ENCODE data around the gene WDR12. TPM values are rescaled to one million over a fixed set of nuclear protein-coding genes. Genes with fewer than 3 reads are reported as not detected.

WDR12 gene
- total RNA-seq, 1 experiment from 2014 or later = 140 TPM

GRCh38 chr2:202844656-202845055, 66.8 kb downstream of the WDR12 start:
- Histone ChIP-seq H3K27ac (ENCODE audit: low read depth, low read length) (no peak overlapping the region), H3K4me2 (ENCODE audit: low read length) (no peak overlapping the region), H3K4me3 (replicated peaks in 1 of 2; ENCODE audit: low read depth in 1 of 2, low read length in 2 of 2) (no peak overlapping the region), H3K27me3 (ENCODE audit: insufficient read depth, low read length) (no peaks in the 10 kb centered on the region), H3K36me3 (ENCODE audit: control insufficient read depth in 1 of 2, insufficient read depth in 2 of 2, low read length in 2 of 2) (no peaks in the 10 kb centered on the region), H3K9me2 (ENCODE audit: insufficient read depth) (no peaks in the 10 kb centered on the region), H3K4me1 (ENCODE audit: control insufficient read depth in 1 of 2, insufficient read depth in 2 of 2, low read length in 2 of 2) (no peaks in the 10 kb centered on the region), H4K20me1 (ENCODE audit: insufficient read depth) (no peaks in the 10 kb centered on the region), H3K9ac (ENCODE audit: low read length) (no peak overlapping the region), H3K9me3 (ENCODE audit: control insufficient read depth in 1 of 2, insufficient read depth in 1 of 2, low read depth in 1 of 2, low read length in 2 of 2) (0 out of 4 replicates have a peak, but pooled peaks cover 0 to 4% of the 10 kb centered on the region in 2 experiments), H3K79me2 (ENCODE audit: insufficient read depth, low read length) (no peaks in the 10 kb centered on the region), H2AFZ (ENCODE audit: low read depth, low read length, poor library complexity, severe bottlenecking) (no peak overlapping the region)
- RAD21 ChIA-PET (ENCODE audit: low non-redundant PET in 1 of 2, low total read pairs in 2 of 2, uncharacterized antibody in 2 of 2, unreplicated experiment in 2 of 2) = no interaction called here
- ATAC-seq = no peak
- POLR2A ChIA-PET = no interaction called here
- intact Hi-C loops (cut with micrococcal nuclease) = no loop called here
- TF ChIP-seq ELF1 (IDR thresholded peaks at IDR 0.05; ENCODE audit: borderline replicate concordance, low read depth) = no peak
- no peak for TF ChIP-seq EZH2phosphoT487 (IDR thresholded peaks at IDR 0.05; ENCODE audit: borderline replicate concordance)
- TF ChIP-seq SRF (IDR thresholded peaks at IDR 0.05; ENCODE audit: low read depth) = no peak
- TF ChIP-seq SIN3A (IDR thresholded peaks at IDR 0.05; ENCODE audit: low read depth) = no peak
- no peak for TF ChIP-seq REST (IDR thresholded peaks at IDR 0.05; ENCODE audit: low read depth)
- CTCF ChIA-PET = no interaction called here
- BruUV-seq (replicated peaks) = no TSS peak
- DNase-seq (ENCODE audit: low read depth, low spot score) = no peak

- Histone ChIP-seq H3K27me3 (ENCODE audit: insufficient read depth, low read length) (no peaks in the 10 kb centered on the region), H3K4me1 (ENCODE audit: control insufficient read depth in 1 of 2, insufficient read depth in 2 of 2, low read length in 2 of 2) (no peaks in the 10 kb centered on the region), H3K79me2 (ENCODE audit: insufficient read depth, low read length) (no peaks in the 10 kb centered on the region), H3K27ac (ENCODE audit: low read depth, low read length) (no peak overlapping the region), H3K36me3 (ENCODE audit: control insufficient read depth in 1 of 2, insufficient read depth in 2 of 2, low read length in 2 of 2) (no peaks in the 10 kb centered on the region), H3K4me3 (replicated peaks in 1 of 2; ENCODE audit: low read depth in 1 of 2, low read length in 2 of 2) (no peak overlapping the region), H3K9me3 (ENCODE audit: control insufficient read depth in 1 of 2, insufficient read depth in 1 of 2, low read depth in 1 of 2, low read length in 2 of 2) (0 out of 4 replicates have a peak, but pooled peaks cover 0 to 4% of the 10 kb centered on the region in 2 experiments), H3K9ac (ENCODE audit: low read length) (no peak overlapping the region), H3K9me2 (ENCODE audit: insufficient read depth) (no peaks in the 10 kb centered on the region), H3K4me2 (ENCODE audit: low read length) (no peak overlapping the region), H4K20me1 (ENCODE audit: insufficient read depth) (no peaks in the 10 kb centered on the region), H2AFZ (ENCODE audit: low read depth, low read length, poor library complexity, severe bottlenecking) (no peak overlapping the region)
- DNase-seq (ENCODE audit: low read depth, low spot score) = no peak
- ATAC-seq = no peak
- intact Hi-C loops (cut with micrococcal nuclease) = no loop called here
- BruUV-seq (replicated peaks) = no TSS peak
- ChIA-PET CTCF (interaction anchor here (1.5 kb wide), 1 partner anchor 8 kb away, joined by 3 read pairs; no protein-coding TSS in a partner anchor), POLR2A (no interaction called here), RAD21 (ENCODE audit: low non-redundant PET in 1 of 2, low total read pairs in 2 of 2, uncharacterized antibody in 2 of 2, unreplicated experiment in 2 of 2) (no interaction called here)
- TF ChIP-seq JUND (IDR thresholded peaks at IDR 0.05) = no peak
- no peak for TF ChIP-seq ZNF274 (IDR thresholded peaks at IDR 0.05; ENCODE audit: low read depth, low read length)
- TF ChIP-seq YY1 (IDR thresholded peaks at IDR 0.05; ENCODE audit: extremely low read depth, insufficient replicate concordance, low read depth, low read length) = no peak
- no peak for TF ChIP-seq TCF7L2 (IDR thresholded peaks at IDR 0.05; ENCODE audit: borderline replicate concordance, extremely low read depth, insufficient read depth, insufficient read length)
- no peak for TF ChIP-seq ATF3 (IDR thresholded peaks at IDR 0.05)
- TF ChIP-seq POLR2A (IDR thresholded peaks at IDR 0.05; ENCODE audit: borderline replicate concordance, extremely low read depth, insufficient read depth, insufficient read length) = no peak
- no peak for TF ChIP-seq CEBPB (IDR thresholded peaks at IDR 0.05; ENCODE audit: low read depth)
- TF ChIP-seq SP1 (IDR thresholded peaks at IDR 0.05; ENCODE audit: low read depth) = no peak
- no peak for TF ChIP-seq SRF (IDR thresholded peaks at IDR 0.05; ENCODE audit: low read depth)
- TF ChIP-seq SIN3A (IDR thresholded peaks at IDR 0.05; ENCODE audit: low read depth) = no peak
- TF ChIP-seq CBX3 (IDR thresholded peaks at IDR 0.05; ENCODE audit: low read depth) = no peak
- no peak for TF ChIP-seq EZH2 (IDR thresholded peaks at IDR 0.05)
- no peak for TF ChIP-seq POLR2AphosphoS5 (IDR thresholded peaks at IDR 0.05; ENCODE audit: low read depth, low read length)
- TF ChIP-seq ZBTB33 (IDR thresholded peaks at IDR 0.05; ENCODE audit: extremely low read depth, insufficient replicate concordance, low read length) = no peak
Measured at GRCh38 chr2:202842690-202843089, 68.8 kb downstream of the WDR12 start.

Measured in HCT116 (cell line).